NB4 (cell line): ENCODE measurements around the gene UCK2.

ENCODE experiments used
- MYC ChIP-seq: IDR thresholded peaks from 2 replicates; pipeline ENCODE4 v1.6.1; 2011; ENCODE audit warnings: low read depth, low read length
- POLR2A ChIP-seq: IDR thresholded peaks from 2 replicates; pipeline ENCODE4 v1.6.1; 2011; ENCODE audit warnings: mild to moderate bottlenecking; ENCODE audit not compliant: insufficient read length; ENCODE audit errors: extremely low read depth
- TF ChIP-seq, protein P1 (sequence below): IDR thresholded peaks from one replicate; pipeline ENCODE4 v1.5.1; 2012; ENCODE audit warnings: low read depth, low read length

GRCh38 chr1:165886983-165887382 is 59.6 kb downstream of the UCK2 start:
- TF ChIP-seq, protein P1, sequence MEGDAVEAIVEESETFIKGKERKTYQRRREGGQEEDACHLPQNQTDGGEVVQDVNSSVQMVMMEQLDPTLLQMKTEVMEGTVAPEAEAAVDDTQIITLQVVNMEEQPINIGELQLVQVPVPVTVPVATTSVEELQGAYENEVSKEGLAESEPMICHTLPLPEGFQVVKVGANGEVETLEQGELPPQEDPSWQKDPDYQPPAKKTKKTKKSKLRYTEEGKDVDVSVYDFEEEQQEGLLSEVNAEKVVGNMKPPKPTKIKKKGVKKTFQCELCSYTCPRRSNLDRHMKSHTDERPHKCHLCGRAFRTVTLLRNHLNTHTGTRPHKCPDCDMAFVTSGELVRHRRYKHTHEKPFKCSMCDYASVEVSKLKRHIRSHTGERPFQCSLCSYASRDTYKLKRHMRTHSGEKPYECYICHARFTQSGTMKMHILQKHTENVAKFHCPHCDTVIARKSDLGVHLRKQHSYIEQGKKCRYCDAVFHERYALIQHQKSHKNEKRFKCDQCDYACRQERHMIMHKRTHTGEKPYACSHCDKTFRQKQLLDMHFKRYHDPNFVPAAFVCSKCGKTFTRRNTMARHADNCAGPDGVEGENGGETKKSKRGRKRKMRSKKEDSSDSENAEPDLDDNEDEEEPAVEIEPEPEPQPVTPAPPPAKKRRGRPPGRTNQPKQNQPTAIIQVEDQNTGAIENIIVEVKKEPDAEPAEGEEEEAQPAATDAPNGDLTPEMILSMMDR, result no peak
- TF ChIP-seq POLR2A (no peak), MYC (no peak)
